ENCODE results near the gene FUZ.

GRCh38 chr19:49838885-49839588, 25.9 kb upstream of the FUZ start:
- no peak for TF ChIP-seq CTCF (IDR thresholded peaks at IDR 0.05)
- TF ChIP-seq POLR2A (IDR thresholded peaks at IDR 0.05): no peak

All from thyroid gland (tissue), 4 donors.